HepG2 (cell line): ENCODE data around the gene CRY1. TPM values are rescaled to one million over a fixed set of nuclear protein-coding genes. Genes with fewer than 3 reads are reported as not detected.

ENCODE experiments used
- ATAC-seq: fragments of 200-7000 bp; cut with Tn5 transposase; 3 replicates; pipeline ENCODE4 v1.9.1; 2020; ENCODE audit warnings: mild to moderate bottlenecking, moderate library complexity
- BruUV-seq: library from RNA; stranded (reverse); fragments of 400-500 nt; replicated peaks from 2 replicates; lab custom pipeline; 2021; lab: Mats Ljungman, UMichigan
- CTCF ChIA-PET: fragments of 300-600 bp; formaldehyde crosslinking; extraction: SDS; loops from one replicate; lab custom pipeline; 2021; ENCODE audit warnings: low total read pairs, inconsistent platforms, low intra/inter-chr PET ratio; lab: Yijun Ruan, JAX
- POLR2A ChIA-PET: fragments of 350-600 bp; sonication (Branson Sonifier 250); formaldehyde crosslinking; loops from one replicate; lab custom pipeline; 2020; ENCODE audit warnings: antibody characterized with exemption, inconsistent platforms; lab: Yijun Ruan, JAX
- DNase-seq: peaks from one replicate; pipeline ENCODE4 v3.0.0-alpha.2; 2015; ENCODE audit warnings: low spot score
- FAIRE-seq: peaks from 3 replicates; lab custom pipeline; 2011; peaks lifted over from hg19 to GRCh38; lab: Jason Lieb, UNC
- H2AFZ ChIP-seq: one replicate; pipeline ENCODE4 v1.6.1; 2011; ENCODE audit warnings: low read length, inconsistent platforms
- H3K27ac ChIP-seq: fragments of 300-600 bp; 3 replicates; pipeline ENCODE4 v1.8.0; 2011; ENCODE audit warnings: mixed run types, mild to moderate bottlenecking, mixed read lengths, low read length, inconsistent platforms; ENCODE audit not compliant: insufficient read depth; ENCODE audit errors: extremely low read length
- H3K27me3 ChIP-seq, 2 experiments: fragments of 200-600 bp in 1 of 2; 2 replicates in 1 of 2; 3 replicates in 1 of 2; pipeline versions ENCODE4 v1.6.0 to v1.8.0; 2011; ENCODE audit warnings: low read length in 2 of 2, mild to moderate bottlenecking in 2 of 2, moderate library complexity in 2 of 2, inconsistent platforms in 1 of 2; ENCODE audit not compliant: insufficient read depth in 2 of 2, control insufficient read depth in 1 of 2
- H3K36me3 ChIP-seq, 2 experiments: fragments of 200-600 bp in 1 of 2; replicated peaks in 1 of 2; 2 replicates in 1 of 2; 3 replicates in 1 of 2; pipeline versions ENCODE4 v1.5.1 to v1.8.0; 2011; ENCODE audit warnings: low read length in 2 of 2, inconsistent platforms in 1 of 2; ENCODE audit not compliant: insufficient read depth in 2 of 2, control insufficient read depth in 1 of 2
- H3K4me1 ChIP-seq: 2 replicates; pipeline ENCODE4 v1.5.1; 2012; ENCODE audit warnings: low read length, inconsistent platforms; ENCODE audit not compliant: insufficient read depth
- H3K4me2 ChIP-seq: 2 replicates; pipeline ENCODE4 v1.6.0; 2011; ENCODE audit warnings: low read depth, low read length, inconsistent platforms
- H3K4me3 ChIP-seq, 3 experiments: fragments of 200-600 bp in 1 of 3; sonication (generic), shearing (Covaris generic) in 1 of 3; replicated peaks in 1 of 3; 2 replicates each; pipeline ENCODE4 v1.5.1; 2011 to 2016; ENCODE audit warnings: low read length in 3 of 3, inconsistent platforms in 2 of 3, low read depth in 2 of 3, mild to moderate bottlenecking in 2 of 3, control low read depth in 1 of 3, mixed read lengths in 1 of 3; ENCODE audit not compliant: insufficient read depth in 1 of 3
- H3K79me2 ChIP-seq: one replicate; pipeline ENCODE4 v1.6.1; 2011; ENCODE audit warnings: low read length, inconsistent platforms; ENCODE audit not compliant: insufficient read depth
- H3K9ac ChIP-seq: 2 replicates; pipeline ENCODE4 v1.6.0; 2011; ENCODE audit warnings: mild to moderate bottlenecking, low read depth, low read length, inconsistent platforms; ENCODE audit not compliant: insufficient read depth
- H3K9me3 ChIP-seq: 2 replicates; pipeline ENCODE4 v1.5.1; 2012; ENCODE audit warnings: mild to moderate bottlenecking, low read length
- H4K20me1 ChIP-seq: 2 replicates; pipeline ENCODE4 v1.6.0; 2011; ENCODE audit warnings: inconsistent platforms, mild to moderate bottlenecking, low read length, moderate library complexity; ENCODE audit not compliant: insufficient read depth
- NBN ChIP-seq: fragments of 450-650 bp; conservative IDR thresholded peaks from 2 replicates; pipeline ENCODE4 v1.6.1; 2017
- SMC3 ChIP-seq: IDR thresholded peaks from 2 replicates; pipeline ENCODE4 v1.6.1; 2011; ENCODE audit warnings: low read length, improper control_type of control experiment
- STAG1 ChIP-seq: sonication (generic); formaldehyde crosslinking; IDR thresholded peaks from 2 replicates; pipeline ENCODE4 v1.4.0; 2020; ENCODE audit warnings: missing genetic modification reagents
- TRIM24 ChIP-seq: sonication (generic); formaldehyde crosslinking; IDR thresholded peaks from 2 replicates; pipeline ENCODE4 v1.8.0; 2022; ENCODE audit warnings: mild to moderate bottlenecking, missing genetic modification reagents
- ZFP37 ChIP-seq: sonication (generic); formaldehyde crosslinking; IDR thresholded peaks from 2 replicates; pipeline ENCODE4 v1.4.0; 2020; ENCODE audit warnings: missing genetic modification reagents, borderline replicate concordance
- ZNF772 ChIP-seq: sonication (generic); formaldehyde crosslinking; IDR thresholded peaks from 2 replicates; pipeline ENCODE4 v1.5.0; 2020; ENCODE audit warnings: mild to moderate bottlenecking, missing genetic modification reagents
- ZNF792 ChIP-seq: IDR thresholded peaks from 2 replicates; pipeline ENCODE4 v1.6.1; 2016
- whole genome bisulfite sequencing: methylation state at CpG from one replicate; pipeline ENCODE4 v1.1.6; 2017; ENCODE audit warnings: low lambda C conversion rate; 5-methylcytosine and 5-hydroxymethylcytosine counted together
- in situ Hi-C: cut with HindIII; loops from 2 replicates; pipeline ENCODE4 v1.10.0; 2017; ENCODE audit warnings: low pct_unique_long_range_greater_than_20kb; ENCODE audit not compliant: extremely low pct_ligation_motif_present
- intact Hi-C: fragments of 100-400 bp; cut with micrococcal nuclease; formaldehyde crosslinking; loops from one replicate; pipeline ENCODE4 v1.10.0; 2022; ENCODE audit not compliant: unreplicated experiment
- polyA plus RNA-seq, 8 experiments: library from polyadenylated mRNA; depleted of rRNA in 3 of 8; stranded (reverse) in 7 of 8; unstranded in 1 of 8; fragments of >200 nt; fragmentation: Illumina TruSeq in 4 of 8; extraction: Trizol in 4 of 8; gene quantifications; 2 replicates each; pipeline versions ENCODE4 v1.2.1 to v1.2.3, GENCODE V29; 2011 to 2016; ENCODE audit warnings: low read depth in 4 of 8, missing spikeins in 1 of 8, mixed read lengths in 1 of 8; ENCODE audit not compliant: insufficient read depth in 1 of 8
- total RNA-seq, 5 experiments: library from RNA; depleted of rRNA; stranded (reverse); fragments of >200 nt; fragmentation: Illumina TruSeq; extraction: Trizol; gene quantifications; 2 replicates each; pipeline ENCODE4 v1.2.3, GENCODE V29; 2016; ENCODE audit warnings: low read depth in 1 of 5
- TF ChIP-seq, protein P1 (sequence below): sonication (generic); formaldehyde crosslinking; IDR thresholded peaks from 2 replicates; pipeline ENCODE4 v1.9.0; 2021; ENCODE audit warnings: missing genetic modification reagents, borderline replicate concordance
- TF ChIP-seq, protein P2 (sequence below): sonication (generic); formaldehyde crosslinking; IDR thresholded peaks from 2 replicates; pipeline ENCODE4 v1.5.1; 2020; ENCODE audit warnings: missing genetic modification reagents, mild to moderate bottlenecking, borderline replicate concordance
- TF ChIP-seq, protein P3 (sequence below): sonication (generic); formaldehyde crosslinking; IDR thresholded peaks from 2 replicates; pipeline ENCODE4 v1.9.0; 2021; ENCODE audit warnings: mild to moderate bottlenecking, missing genetic modification reagents

The CRY1 gene
- total and polyA plus RNA-seq, 2 of the 13 experiments (the other 11 are each of a cell fraction or from before 2014, with no cell fraction given) = 11.4 to 13.9 TPM

GRCh38 chr12:107134558-107134957 lies 41.2 kb upstream of the CRY1 start (continued):
- TF ChIP-seq, protein P1, sequence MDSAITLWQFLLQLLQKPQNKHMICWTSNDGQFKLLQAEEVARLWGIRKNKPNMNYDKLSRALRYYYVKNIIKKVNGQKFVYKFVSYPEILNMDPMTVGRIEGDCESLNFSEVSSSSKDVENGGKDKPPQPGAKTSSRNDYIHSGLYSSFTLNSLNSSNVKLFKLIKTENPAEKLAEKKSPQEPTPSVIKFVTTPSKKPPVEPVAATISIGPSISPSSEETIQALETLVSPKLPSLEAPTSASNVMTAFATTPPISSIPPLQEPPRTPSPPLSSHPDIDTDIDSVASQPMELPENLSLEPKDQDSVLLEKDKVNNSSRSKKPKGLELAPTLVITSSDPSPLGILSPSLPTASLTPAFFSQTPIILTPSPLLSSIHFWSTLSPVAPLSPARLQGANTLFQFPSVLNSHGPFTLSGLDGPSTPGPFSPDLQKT (CRISPR knock-in tag) = no peak
- 0 out of 2 replicates have a peak, but pooled peaks have one; percentile 43 for TF ChIP-seq TRIM24 (CRISPR knock-in tag)
- TF ChIP-seq SMC3 = peak; percentile 54
- no peak for TF ChIP-seq NBN
- TF ChIP-seq, protein P2, sequence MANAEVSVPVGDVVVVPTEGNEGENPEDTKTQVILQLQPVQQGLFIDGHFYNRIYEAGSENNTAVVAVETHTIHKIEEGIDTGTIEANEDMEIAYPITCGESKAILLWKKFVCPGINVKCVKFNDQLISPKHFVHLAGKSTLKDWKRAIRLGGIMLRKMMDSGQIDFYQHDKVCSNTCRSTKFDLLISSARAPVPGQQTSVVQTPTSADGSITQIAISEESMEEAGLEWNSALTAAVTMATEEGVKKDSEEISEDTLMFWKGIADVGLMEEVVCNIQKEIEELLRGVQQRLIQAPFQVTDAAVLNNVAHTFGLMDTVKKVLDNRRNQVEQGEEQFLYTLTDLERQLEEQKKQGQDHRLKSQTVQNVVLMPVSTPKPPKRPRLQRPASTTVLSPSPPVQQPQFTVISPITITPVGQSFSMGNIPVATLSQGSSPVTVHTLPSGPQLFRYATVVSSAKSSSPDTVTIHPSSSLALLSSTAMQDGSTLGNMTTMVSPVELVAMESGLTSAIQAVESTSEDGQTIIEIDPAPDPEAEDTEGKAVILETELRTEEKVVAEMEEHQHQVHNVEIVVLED = no peak

DNA sequence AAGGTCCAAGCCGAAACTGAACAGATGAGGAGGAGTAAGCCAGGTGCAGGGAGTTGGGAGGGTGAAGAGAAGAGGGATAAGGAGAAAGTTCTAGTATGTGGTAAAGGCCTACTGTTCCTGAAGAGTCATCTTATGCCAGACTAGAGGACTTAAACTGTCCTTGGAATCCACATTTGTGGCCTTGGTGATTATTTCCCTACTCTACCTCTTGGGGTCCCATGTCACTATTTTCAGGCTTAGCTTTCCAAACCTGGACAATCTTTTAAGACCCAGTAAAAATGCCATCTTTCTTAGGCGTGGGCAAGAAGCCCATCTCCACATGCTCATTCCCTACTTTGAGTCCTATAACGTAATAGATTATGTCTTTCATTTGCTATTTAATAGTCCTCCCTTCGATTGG lies 40.1 kb upstream of the CRY1 start:
- Histone ChIP-seq H3K27me3 (no peaks in the 10 kb centered on the region), H3K27ac (no peak overlapping the region), H3K9ac (no peak overlapping the region), H3K79me2 (no peaks in the 10 kb centered on the region), H3K36me3 (no peaks in the 10 kb centered on the region), H3K4me3 (no peak overlapping the region), H3K4me2 (no peak overlapping the region)
- WGBS = 24% methylated on average over 4 of the region's 4 CpGs
- DNase-seq (no peak), FAIRE-seq (no peak)
- POLR2A ChIA-PET = interaction anchor here (1.1 kb wide), 1 partner anchor 551 kb away, joined by 3 read pairs; no protein-coding TSS in a partner anchor
- no TSS peak for BruUV-seq
- in situ Hi-C loops = loop anchor here (5.0 kb wide), 3 partner anchors 184 to 474 kb away; a partner anchor contains a TSS
- TF ChIP-seq STAG1 (CRISPR knock-in tag) (peak; percentile 40), ZFP37 (CRISPR knock-in tag) (no peak), ZNF772 (CRISPR knock-in tag) (no peak), ZNF792 (CRISPR knock-in tag) (no peak)
- TF ChIP-seq, protein P3, sequence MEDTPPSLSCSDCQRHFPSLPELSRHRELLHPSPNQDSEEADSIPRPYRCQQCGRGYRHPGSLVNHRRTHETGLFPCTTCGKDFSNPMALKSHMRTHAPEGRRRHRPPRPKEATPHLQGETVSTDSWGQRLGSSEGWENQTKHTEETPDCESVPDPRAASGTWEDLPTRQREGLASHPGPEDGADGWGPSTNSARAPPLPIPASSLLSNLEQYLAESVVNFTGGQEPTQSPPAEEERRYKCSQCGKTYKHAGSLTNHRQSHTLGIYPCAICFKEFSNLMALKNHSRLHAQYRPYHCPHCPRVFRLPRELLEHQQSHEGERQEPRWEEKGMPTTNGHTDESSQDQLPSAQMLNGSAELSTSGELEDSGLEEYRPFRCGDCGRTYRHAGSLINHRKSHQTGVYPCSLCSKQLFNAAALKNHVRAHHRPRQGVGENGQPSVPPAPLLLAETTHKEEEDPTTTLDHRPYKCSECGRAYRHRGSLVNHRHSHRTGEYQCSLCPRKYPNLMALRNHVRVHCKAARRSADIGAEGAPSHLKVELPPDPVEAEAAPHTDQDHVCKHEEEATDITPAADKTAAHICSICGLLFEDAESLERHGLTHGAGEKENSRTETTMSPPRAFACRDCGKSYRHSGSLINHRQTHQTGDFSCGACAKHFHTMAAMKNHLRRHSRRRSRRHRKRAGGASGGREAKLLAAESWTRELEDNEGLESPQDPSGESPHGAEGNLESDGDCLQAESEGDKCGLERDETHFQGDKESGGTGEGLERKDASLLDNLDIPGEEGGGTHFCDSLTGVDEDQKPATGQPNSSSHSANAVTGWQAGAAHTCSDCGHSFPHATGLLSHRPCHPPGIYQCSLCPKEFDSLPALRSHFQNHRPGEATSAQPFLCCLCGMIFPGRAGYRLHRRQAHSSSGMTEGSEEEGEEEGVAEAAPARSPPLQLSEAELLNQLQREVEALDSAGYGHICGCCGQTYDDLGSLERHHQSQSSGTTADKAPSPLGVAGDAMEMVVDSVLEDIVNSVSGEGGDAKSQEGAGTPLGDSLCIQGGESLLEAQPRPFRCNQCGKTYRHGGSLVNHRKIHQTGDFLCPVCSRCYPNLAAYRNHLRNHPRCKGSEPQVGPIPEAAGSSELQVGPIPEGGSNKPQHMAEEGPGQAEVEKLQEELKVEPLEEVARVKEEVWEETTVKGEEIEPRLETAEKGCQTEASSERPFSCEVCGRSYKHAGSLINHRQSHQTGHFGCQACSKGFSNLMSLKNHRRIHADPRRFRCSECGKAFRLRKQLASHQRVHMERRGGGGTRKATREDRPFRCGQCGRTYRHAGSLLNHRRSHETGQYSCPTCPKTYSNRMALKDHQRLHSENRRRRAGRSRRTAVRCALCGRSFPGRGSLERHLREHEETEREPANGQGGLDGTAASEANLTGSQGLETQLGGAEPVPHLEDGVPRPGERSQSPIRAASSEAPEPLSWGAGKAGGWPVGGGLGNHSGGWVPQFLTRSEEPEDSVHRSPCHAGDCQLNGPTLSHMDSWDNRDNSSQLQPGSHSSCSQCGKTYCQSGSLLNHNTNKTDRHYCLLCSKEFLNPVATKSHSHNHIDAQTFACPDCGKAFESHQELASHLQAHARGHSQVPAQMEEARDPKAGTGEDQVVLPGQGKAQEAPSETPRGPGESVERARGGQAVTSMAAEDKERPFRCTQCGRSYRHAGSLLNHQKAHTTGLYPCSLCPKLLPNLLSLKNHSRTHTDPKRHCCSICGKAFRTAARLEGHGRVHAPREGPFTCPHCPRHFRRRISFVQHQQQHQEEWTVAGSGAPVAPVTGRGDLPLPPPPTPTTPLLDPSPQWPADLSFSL (CRISPR knock-in tag) = no peak
- TF ChIP-seq, all 625 proteins: peak for 1
- CTCF ChIA-PET = interaction anchor here (1.0 to 2.6 kb wide), 2 partner anchors 269 to 474 kb away, joined by 4 to 11 read pairs; no protein-coding TSS in a partner anchor
- Histone ChIP-seq H3K4me1 (peaks cover 23% of the 10 kb centered on the region), H2AFZ (no peak overlapping the region), H3K9me3 (no peaks in the 10 kb centered on the region), H4K20me1 (no peaks in the 10 kb centered on the region)
- no peak for ATAC-seq
- intact Hi-C loops = loop anchor here (2.0 kb wide), 1 partner anchor 185 kb away; a partner anchor contains a TSS
